ENCODE results near the gene RHPN2. TPM values are rescaled to one million over a fixed set of nuclear protein-coding genes. Genes with fewer than 3 reads are reported as not detected.
"Not testable (repeated sequence)": the region's sequence is repeated elsewhere in the genome, so short reads cannot be mapped to it uniquely, and the experiment has no call there.

The RHPN2 gene
- total and polyA plus RNA-seq, 8 donors = 5.3 to 10.1 (median 8.8) TPM

DNA sequence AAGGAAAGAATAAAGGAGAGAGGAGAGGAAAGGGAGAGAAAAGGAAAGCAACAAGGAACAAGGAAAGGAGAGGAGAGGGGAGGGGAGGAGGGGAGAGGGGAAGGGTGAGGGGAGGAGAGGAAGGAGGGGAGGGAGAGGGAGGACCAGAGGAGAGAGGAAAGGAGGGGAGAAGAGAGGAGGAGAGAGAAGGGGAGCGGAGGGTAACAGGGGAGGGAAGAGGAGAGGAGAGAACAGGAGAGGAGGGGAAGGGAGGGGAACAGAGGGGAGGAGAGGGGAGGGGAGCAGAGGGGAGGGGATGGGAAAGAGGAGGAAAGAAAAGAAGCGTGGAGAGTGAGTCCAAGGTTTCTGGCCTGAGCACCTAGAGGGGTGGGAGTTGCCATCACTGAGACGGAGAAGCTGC is 66.0 kb downstream of the RHPN2 start:
- H3K27ac ChIP-seq = no peak overlapping the region
- H3K36me3 ChIP-seq = no peaks in the 10 kb centered on the region
- intact Hi-C loops (cut with DNase I) = no loop called here
- DNase-seq (no peak), ATAC-seq (no peak)
- no peaks in the 10 kb centered on the region for H3K4me1 ChIP-seq
- H3K4me3 ChIP-seq = no peak overlapping the region
- TF ChIP-seq, protein P1, sequence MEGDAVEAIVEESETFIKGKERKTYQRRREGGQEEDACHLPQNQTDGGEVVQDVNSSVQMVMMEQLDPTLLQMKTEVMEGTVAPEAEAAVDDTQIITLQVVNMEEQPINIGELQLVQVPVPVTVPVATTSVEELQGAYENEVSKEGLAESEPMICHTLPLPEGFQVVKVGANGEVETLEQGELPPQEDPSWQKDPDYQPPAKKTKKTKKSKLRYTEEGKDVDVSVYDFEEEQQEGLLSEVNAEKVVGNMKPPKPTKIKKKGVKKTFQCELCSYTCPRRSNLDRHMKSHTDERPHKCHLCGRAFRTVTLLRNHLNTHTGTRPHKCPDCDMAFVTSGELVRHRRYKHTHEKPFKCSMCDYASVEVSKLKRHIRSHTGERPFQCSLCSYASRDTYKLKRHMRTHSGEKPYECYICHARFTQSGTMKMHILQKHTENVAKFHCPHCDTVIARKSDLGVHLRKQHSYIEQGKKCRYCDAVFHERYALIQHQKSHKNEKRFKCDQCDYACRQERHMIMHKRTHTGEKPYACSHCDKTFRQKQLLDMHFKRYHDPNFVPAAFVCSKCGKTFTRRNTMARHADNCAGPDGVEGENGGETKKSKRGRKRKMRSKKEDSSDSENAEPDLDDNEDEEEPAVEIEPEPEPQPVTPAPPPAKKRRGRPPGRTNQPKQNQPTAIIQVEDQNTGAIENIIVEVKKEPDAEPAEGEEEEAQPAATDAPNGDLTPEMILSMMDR (IDR thresholded peaks at IDR 0.05) = no peak
- H3K9me3 ChIP-seq = no peaks in the 10 kb centered on the region
- H3K27me3 ChIP-seq = no peaks in the 10 kb centered on the region

GRCh38 chr19:32997716-32998355 is 66.9 kb downstream of the RHPN2 start:
- H3K4me1 ChIP-seq = no peaks in the 10 kb centered on the region
- H3K27me3 ChIP-seq = no peaks in the 10 kb centered on the region
- TF ChIP-seq, protein P1 (IDR thresholded peaks at IDR 0.05) = no peak
- ATAC-seq (no peak), DNase-seq (no peak)
- H3K27ac ChIP-seq = no peak overlapping the region
- H3K4me3 ChIP-seq = no peak overlapping the region
- H3K36me3 ChIP-seq = no peaks in the 10 kb centered on the region
- intact Hi-C loops (cut with DNase I) = no loop called here
- no peaks in the 10 kb centered on the region for H3K9me3 ChIP-seq

- H3K27me3 ChIP-seq; H3K36me3 ChIP-seq; H3K4me3 ChIP-seq; H3K27ac ChIP-seq; H3K9me3 ChIP-seq; H3K4me1 ChIP-seq; ATAC-seq; intact Hi-C loops (cut with DNase I); DNase-seq: not testable (repeated sequence)
Measured at GRCh38 chr19:32997061-32997464, 67.6 kb downstream of the RHPN2 start.

- ATAC-seq; DNase-seq; H3K27ac ChIP-seq; H3K27me3 ChIP-seq; H3K4me3 ChIP-seq; H3K4me1 ChIP-seq; intact Hi-C loops (cut with DNase I); H3K36me3 ChIP-seq; H3K9me3 ChIP-seq: not testable (repeated sequence)
Measured at GRCh38 chr19:32995966-32996365, 68.7 kb downstream of the RHPN2 start.

DNA sequence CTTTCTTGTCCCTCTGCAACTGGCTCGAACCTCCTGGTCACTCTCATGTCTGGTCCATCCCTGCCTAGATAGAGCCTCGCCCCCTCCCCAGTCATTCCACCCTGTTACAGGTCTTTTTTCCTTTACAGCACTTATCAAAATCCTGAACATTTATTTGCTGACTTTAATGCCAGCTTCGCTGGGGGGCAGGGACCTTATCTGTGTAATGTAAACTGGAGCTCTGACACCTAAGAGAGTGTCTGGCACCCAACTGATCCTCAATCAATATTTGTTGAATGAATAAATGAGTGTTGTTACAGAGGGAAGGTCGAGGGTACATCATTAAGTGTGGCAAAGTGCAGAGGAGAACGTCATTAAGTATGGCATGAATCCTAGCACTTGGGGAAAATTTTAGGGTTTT is 76.0 kb downstream of the RHPN2 start:
- no peak for DNase-seq
- intact Hi-C loops (cut with DNase I) = no loop called here
- Histone ChIP-seq H3K4me3 (no peak overlapping the region), H3K27me3 (no peaks in the 10 kb centered on the region), H3K36me3 (peaks cover 0 to 6% of the 10 kb centered on the region in 2 donors), H3K27ac (no peak overlapping the region), H3K4me1 (no peaks in the 10 kb centered on the region), H3K9me3 (no peaks in the 10 kb centered on the region)
- ATAC-seq = no peak
- TF ChIP-seq, protein P1 (IDR thresholded peaks at IDR 0.05) = no peak

DNA sequence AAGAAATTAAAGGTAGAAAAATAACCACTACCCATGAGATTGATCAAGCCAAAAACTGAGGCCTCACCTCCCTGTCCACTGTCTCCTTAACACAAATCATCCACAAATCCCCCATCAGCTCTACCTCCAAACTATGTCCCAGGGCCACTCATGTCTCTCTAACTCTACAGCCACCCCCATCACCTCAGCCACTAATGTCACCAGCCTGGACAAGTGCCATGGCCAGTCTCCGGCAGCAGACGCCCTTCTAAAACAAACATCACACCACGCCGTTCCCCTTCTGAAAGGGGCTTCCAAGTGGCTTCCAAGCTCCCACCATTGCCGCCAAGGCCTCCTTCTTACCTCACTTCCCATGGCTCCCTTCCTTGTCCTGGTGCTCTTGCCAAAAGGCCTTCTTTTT is 76.4 kb downstream of the RHPN2 start:
- intact Hi-C loops (cut with DNase I); H3K4me1 ChIP-seq; H3K4me3 ChIP-seq; H3K36me3 ChIP-seq; H3K27me3 ChIP-seq; H3K9me3 ChIP-seq; ATAC-seq; DNase-seq; H3K27ac ChIP-seq: not testable (repeated sequence)

GRCh38 chr19:32982488-32982887 is 82.2 kb downstream of the RHPN2 start:
- H3K4me1 ChIP-seq; H3K27me3 ChIP-seq; H3K9me3 ChIP-seq; H3K36me3 ChIP-seq; intact Hi-C loops (cut with DNase I); H3K27ac ChIP-seq; DNase-seq; ATAC-seq; H3K4me3 ChIP-seq: not testable (repeated sequence)

GRCh38 chr19:32979807-32980206 is 84.9 kb downstream of the RHPN2 start:
- H3K27ac ChIP-seq; DNase-seq; H3K36me3 ChIP-seq; H3K9me3 ChIP-seq; H3K4me3 ChIP-seq; H3K27me3 ChIP-seq; ATAC-seq; intact Hi-C loops (cut with DNase I): not testable (repeated sequence)
- H3K4me1 ChIP-seq = peaks cover 0 to 21% of the 10 kb centered on the region in 2 donors

DNA sequence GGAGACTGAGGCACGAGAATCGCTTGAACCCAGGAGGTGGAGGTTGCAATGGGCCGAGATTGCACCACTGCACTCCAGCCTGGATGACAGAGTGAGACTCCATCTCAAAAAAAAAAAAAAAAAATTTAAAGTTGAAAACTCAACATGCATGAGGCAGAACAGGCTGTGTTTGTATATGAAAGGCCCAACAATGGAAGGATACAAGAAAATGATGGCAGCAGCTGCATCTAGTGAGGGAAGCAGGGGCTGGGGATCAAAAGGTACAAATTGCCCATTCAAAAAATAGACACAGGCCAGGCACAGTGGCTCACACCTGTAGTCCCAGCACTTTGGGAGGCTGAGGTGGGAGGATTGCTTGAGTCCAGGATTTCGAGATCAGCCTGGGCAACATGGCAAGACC is 86.9 kb downstream of the RHPN2 start:
- H3K4me3 ChIP-seq; H3K9me3 ChIP-seq; intact Hi-C loops (cut with DNase I); ATAC-seq; H3K27me3 ChIP-seq; H3K27ac ChIP-seq; DNase-seq; H3K36me3 ChIP-seq: not testable (repeated sequence)
- H3K4me1 ChIP-seq = peaks cover 0 to 21% of the 10 kb centered on the region in 2 donors
